A549 (cell line): ENCODE results near the gene KIF21A.

Source experiments
- EP300 ChIP-seq, 2 experiments: fragments of >200 bp; sonication (Bioruptor Twin); formaldehyde crosslinking; IDR thresholded peaks; 2 replicates in 1 of 2; 3 replicates in 1 of 2; pipeline ENCODE4 v1.6.1; 2016 to 2017
- FOSL2 ChIP-seq, 2 experiments: fragments of 450-650 bp in 1 of 2; fragments of >200 bp in 1 of 2; sonication (Bioruptor Twin) in 1 of 2; formaldehyde crosslinking; IDR thresholded peaks; 2 replicates each; pipeline versions ENCODE4 v1.5.0 to v1.6.1; 2016 to 2020; ENCODE audit warnings: mild to moderate bottlenecking in 1 of 2, moderate library complexity in 1 of 2
- KDM1A ChIP-seq: fragments of 200-600 bp; sonication (generic); IDR thresholded peaks from 2 replicates; pipeline ENCODE4 v1.6.1; 2016; ENCODE audit warnings: low read depth, mild to moderate bottlenecking
- MAZ ChIP-seq: fragments of 150-350 bp; IDR thresholded peaks from 2 replicates; pipeline ENCODE4 v1.6.1; 2014; ENCODE audit warnings: antibody characterized with exemption, low read depth, low read length, borderline replicate concordance
- POLR2A ChIP-seq: IDR thresholded peaks from 2 replicates; pipeline ENCODE4 v1.6.1; 2012; ENCODE audit warnings: mild to moderate bottlenecking, low read length
- TF ChIP-seq, protein P1 (sequence below): fragments of >200 bp; sonication (Bioruptor Twin); formaldehyde crosslinking; IDR thresholded peaks from 3 replicates; pipeline ENCODE4 v1.5.1; 2016
- TF ChIP-seq, protein P2 (sequence below): fragments of 250-450 bp; sonication (Bioruptor Pico); IDR thresholded peaks from 2 replicates; pipeline ENCODE4 v1.5.0; 2021; ENCODE audit warnings: mild to moderate bottlenecking, moderate library complexity, borderline replicate concordance
- TF ChIP-seq, protein P3 (sequence below): fragments of 450-650 bp; IDR thresholded peaks from 2 replicates; pipeline ENCODE4 v1.6.1; 2014; ENCODE audit warnings: antibody characterized with exemption

DNA sequence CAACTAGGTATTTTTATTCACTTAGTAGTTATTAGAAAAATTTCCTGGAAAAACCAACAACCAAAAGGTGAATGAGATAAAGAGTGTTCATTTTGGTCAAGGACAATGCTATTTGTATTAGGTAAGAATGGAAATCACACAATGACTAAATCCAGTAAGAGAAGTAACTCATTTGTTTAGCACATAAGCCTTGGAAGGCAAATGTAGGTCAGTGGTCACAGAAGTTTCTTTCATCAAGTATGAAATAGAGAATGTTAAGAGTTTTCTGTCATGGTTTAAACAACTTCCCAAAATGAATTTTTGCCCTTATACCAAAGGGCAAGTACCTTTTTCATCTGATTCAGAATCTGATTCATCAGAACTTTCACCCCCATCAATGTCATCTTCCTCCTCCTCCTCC lies 101.7 kb downstream of the KIF21A start:
- TF ChIP-seq MAZ (no peak), EP300 (IDR thresholded peaks at IDR 0.05) (no peak), FOSL2 (IDR thresholded peaks at IDR 0.05) (no peak), FOSL2 (CRISPR knock-in tag; IDR thresholded peaks at IDR 0.05) (no peak), KDM1A (no peak), POLR2A (no peak)
- TF ChIP-seq, protein P1, sequence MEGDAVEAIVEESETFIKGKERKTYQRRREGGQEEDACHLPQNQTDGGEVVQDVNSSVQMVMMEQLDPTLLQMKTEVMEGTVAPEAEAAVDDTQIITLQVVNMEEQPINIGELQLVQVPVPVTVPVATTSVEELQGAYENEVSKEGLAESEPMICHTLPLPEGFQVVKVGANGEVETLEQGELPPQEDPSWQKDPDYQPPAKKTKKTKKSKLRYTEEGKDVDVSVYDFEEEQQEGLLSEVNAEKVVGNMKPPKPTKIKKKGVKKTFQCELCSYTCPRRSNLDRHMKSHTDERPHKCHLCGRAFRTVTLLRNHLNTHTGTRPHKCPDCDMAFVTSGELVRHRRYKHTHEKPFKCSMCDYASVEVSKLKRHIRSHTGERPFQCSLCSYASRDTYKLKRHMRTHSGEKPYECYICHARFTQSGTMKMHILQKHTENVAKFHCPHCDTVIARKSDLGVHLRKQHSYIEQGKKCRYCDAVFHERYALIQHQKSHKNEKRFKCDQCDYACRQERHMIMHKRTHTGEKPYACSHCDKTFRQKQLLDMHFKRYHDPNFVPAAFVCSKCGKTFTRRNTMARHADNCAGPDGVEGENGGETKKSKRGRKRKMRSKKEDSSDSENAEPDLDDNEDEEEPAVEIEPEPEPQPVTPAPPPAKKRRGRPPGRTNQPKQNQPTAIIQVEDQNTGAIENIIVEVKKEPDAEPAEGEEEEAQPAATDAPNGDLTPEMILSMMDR, result no peak
- TF ChIP-seq, protein P2, sequence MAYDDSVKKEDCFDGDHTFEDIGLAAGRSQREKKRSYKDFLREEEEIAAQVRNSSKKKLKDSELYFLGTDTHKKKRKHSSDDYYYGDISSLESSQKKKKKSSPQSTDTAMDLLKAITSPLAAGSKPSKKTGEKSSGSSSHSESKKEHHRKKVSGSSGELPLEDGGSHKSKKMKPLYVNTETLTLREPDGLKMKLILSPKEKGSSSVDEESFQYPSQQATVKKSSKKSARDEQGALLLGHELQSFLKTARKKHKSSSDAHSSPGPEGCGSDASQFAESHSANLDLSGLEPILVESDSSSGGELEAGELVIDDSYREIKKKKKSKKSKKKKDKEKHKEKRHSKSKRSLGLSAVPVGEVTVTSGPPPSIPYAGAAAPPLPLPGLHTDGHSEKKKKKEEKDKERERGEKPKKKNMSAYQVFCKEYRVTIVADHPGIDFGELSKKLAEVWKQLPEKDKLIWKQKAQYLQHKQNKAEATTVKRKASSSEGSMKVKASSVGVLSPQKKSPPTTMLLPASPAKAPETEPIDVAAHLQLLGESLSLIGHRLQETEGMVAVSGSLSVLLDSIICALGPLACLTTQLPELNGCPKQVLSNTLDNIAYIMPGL (CRISPR knock-in tag), result no peak
- TF ChIP-seq, protein P3, sequence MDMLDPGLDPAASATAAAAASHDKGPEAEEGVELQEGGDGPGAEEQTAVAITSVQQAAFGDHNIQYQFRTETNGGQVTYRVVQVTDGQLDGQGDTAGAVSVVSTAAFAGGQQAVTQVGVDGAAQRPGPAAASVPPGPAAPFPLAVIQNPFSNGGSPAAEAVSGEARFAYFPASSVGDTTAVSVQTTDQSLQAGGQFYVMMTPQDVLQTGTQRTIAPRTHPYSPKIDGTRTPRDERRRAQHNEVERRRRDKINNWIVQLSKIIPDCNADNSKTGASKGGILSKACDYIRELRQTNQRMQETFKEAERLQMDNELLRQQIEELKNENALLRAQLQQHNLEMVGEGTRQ, result no peak
